Measurements from ENCODE around the gene BAX. TPM values are rescaled to one million over a fixed set of nuclear protein-coding genes. Genes with fewer than 3 reads are reported as not detected.

Gene BAX
- total RNA-seq, 1 experiment from 2014 or later = 346 TPM

GRCh38 chr19:48989701-48990291 lies 35.1 kb downstream of the BAX start (continued):
- TF ChIP-seq ZNF263 (CRISPR knock-in tag; IDR thresholded peaks at IDR 0.05; ENCODE audit: low read depth) (no peak), ELF4 (CRISPR knock-in tag; IDR thresholded peaks at IDR 0.05; ENCODE audit: low read depth) (no peak), FOXJ3 (CRISPR knock-in tag; IDR thresholded peaks at IDR 0.05; ENCODE audit: borderline replicate concordance) (no peak), PREB (CRISPR knock-in tag; IDR thresholded peaks at IDR 0.05; ENCODE audit: borderline replicate concordance) (no peak), TEAD1 (CRISPR knock-in tag; IDR thresholded peaks at IDR 0.05) (no peak), HMGXB4 (CRISPR knock-in tag; IDR thresholded peaks at IDR 0.05) (no peak), TCF7 (CRISPR knock-in tag; IDR thresholded peaks at IDR 0.05; ENCODE audit: low read depth) (no peak), RORB (CRISPR knock-in tag; IDR thresholded peaks at IDR 0.05) (no peak)

GRCh38 chr19:48990400-48990799 lies 35.7 kb downstream of the BAX start:
- 0 out of 2 replicates have a peak overlapping the region, but pooled peaks have one; percentile 10 for H3K4me3 Mint-ChIP-seq
- H3K9me3 Mint-ChIP-seq = no peaks in the 10 kb centered on the region
- ChIA-PET POLR2A (no interaction called here), CTCF (interaction anchor here (1.6 kb wide), 1 partner anchor 9 kb away, joined by 9 read pairs; no protein-coding TSS in a partner anchor)
- H3K36me3 Mint-ChIP-seq = peaks cover 25% of the 10 kb centered on the region
- DNase-seq (ENCODE audit: low spot score) (no peak), ATAC-seq (no peak)
- H3K4me1 Mint-ChIP-seq = peaks cover 33% of the 10 kb centered on the region
- no peaks in the 10 kb centered on the region for H3K27me3 Mint-ChIP-seq (ENCODE audit: low read depth)
- peak overlapping the region; percentile 12 for H3K27ac Mint-ChIP-seq
- TF ChIP-seq PREB (CRISPR knock-in tag; IDR thresholded peaks at IDR 0.05; ENCODE audit: borderline replicate concordance) (no peak), CREM (CRISPR knock-in tag; IDR thresholded peaks at IDR 0.05) (no peak), FOXP4 (CRISPR knock-in tag; IDR thresholded peaks at IDR 0.05) (no peak), SMAD4 (CRISPR knock-in tag; IDR thresholded peaks at IDR 0.05) (no peak), ZNF263 (CRISPR knock-in tag; IDR thresholded peaks at IDR 0.05; ENCODE audit: low read depth) (no peak), MAX (CRISPR knock-in tag; IDR thresholded peaks at IDR 0.05) (no peak), ZBTB43 (CRISPR knock-in tag; IDR thresholded peaks at IDR 0.05) (no peak), ZMAT4 (CRISPR knock-in tag; IDR thresholded peaks at IDR 0.05) (no peak), MYBL2 (CRISPR knock-in tag; IDR thresholded peaks at IDR 0.05) (no peak), HMGA2 (CRISPR knock-in tag; IDR thresholded peaks at IDR 0.05) (no peak), ATF6 (CRISPR knock-in tag; IDR thresholded peaks at IDR 0.05) (no peak), AR (CRISPR knock-in tag; IDR thresholded peaks at IDR 0.05) (no peak), ZNF423 (CRISPR knock-in tag; IDR thresholded peaks at IDR 0.05) (no peak), ZNF138 (CRISPR knock-in tag; conservative IDR thresholded peaks at IDR 0.05) (no peak), CBFB (CRISPR knock-in tag; IDR thresholded peaks at IDR 0.05; ENCODE audit: low read depth) (no peak)
